ENCODE measurements around the gene ASB7.
A peak's percentile ranks its signal among the peaks of the same experiment; 100 is the strongest.
"Not testable (repeated sequence)": the region's sequence is repeated elsewhere in the genome, so short reads cannot be mapped to it uniquely, and the experiment has no call there.

The ASB7 gene, protein sequence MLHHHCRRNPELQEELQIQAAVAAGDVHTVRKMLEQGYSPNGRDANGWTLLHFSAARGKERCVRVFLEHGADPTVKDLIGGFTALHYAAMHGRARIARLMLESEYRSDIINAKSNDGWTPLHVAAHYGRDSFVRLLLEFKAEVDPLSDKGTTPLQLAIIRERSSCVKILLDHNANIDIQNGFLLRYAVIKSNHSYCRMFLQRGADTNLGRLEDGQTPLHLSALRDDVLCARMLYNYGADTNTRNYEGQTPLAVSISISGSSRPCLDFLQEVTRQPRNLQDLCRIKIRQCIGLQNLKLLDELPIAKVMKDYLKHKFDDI

DNA sequence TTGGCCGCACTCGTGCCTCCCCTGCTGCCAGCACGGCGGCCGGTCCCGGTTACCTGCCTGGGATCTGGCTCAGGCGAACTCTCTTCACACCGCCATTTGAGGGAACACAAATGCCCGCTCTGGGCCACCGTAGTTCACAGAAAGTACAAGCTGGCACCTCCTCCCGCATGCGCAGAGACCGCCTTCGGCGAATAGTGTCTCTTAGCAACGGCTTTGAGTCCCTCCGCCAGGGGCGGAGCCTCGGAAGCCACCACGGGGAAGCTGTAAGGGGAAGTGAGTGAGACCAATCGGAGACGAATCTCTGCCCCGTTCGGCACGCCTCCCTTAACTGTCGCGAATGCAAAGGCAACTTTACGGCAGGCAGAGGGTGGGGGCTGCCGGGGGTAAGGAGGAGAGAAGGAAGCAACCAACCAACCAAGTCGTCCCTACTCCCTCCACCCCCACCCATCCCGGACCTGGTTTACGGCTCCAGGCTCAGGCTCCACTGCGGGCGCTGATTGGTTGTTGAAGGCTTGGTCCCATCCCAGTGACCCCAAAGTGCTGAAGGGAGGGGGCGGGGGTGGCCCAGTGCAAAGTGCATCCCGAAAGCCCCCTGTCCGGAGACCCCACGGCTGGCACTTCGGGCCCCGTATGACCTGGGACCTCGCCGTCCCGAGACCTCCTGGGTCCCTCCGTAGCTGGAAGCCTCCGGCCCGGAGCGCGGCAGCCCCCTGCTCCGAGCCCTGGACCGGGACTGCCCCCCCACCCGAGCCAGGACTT is at the start of gene ASB7, which contains the start of gene LINS1:
TSS of gene ASB7 (plus strand) at position 526 of the 759 bp plus-strand sequence. CDS start 9,628 bp downstream, outside the sequence.
TSS of gene LINS1 (minus strand) at position 121 of the 759 bp plus-strand sequence. CDS start 21,342 bp downstream, outside the sequence.
- intact Hi-C loops (cut with DNase I) = loop anchor here (1.0 to 2.0 kb wide), 2 partner anchors 252 to 649 kb away; no protein-coding TSS in a partner anchor
- DNase-seq = peak; percentile 99 to 100 (median 100)

GRCh38 chr15:100553468-100553867 is 48.9 kb upstream of the ASB7 start:
- intact Hi-C loops (cut with DNase I) = no loop called here
- no peak for DNase-seq

GRCh38 chr15:100558771-100559254 is 43.6 kb upstream of the ASB7 start:
- peak in 3 of 10 donors; percentile 66 to 82 (median 71) for DNase-seq
- intact Hi-C loops (cut with DNase I) = no loop called here

- intact Hi-C loops (cut with DNase I) = no loop called here
- no peak for DNase-seq
Measured at GRCh38 chr15:100559330-100559729, 43.1 kb upstream of the ASB7 start.

GRCh38 chr15:100560323-100560722 is 42.1 kb upstream of the ASB7 start:
- intact Hi-C loops (cut with DNase I) = no loop called here
- no peak for DNase-seq

GRCh38 chr15:100565591-100565990 is 36.8 kb upstream of the ASB7 start:
- DNase-seq = no peak
- intact Hi-C loops (cut with DNase I) = no loop called here

DNA sequence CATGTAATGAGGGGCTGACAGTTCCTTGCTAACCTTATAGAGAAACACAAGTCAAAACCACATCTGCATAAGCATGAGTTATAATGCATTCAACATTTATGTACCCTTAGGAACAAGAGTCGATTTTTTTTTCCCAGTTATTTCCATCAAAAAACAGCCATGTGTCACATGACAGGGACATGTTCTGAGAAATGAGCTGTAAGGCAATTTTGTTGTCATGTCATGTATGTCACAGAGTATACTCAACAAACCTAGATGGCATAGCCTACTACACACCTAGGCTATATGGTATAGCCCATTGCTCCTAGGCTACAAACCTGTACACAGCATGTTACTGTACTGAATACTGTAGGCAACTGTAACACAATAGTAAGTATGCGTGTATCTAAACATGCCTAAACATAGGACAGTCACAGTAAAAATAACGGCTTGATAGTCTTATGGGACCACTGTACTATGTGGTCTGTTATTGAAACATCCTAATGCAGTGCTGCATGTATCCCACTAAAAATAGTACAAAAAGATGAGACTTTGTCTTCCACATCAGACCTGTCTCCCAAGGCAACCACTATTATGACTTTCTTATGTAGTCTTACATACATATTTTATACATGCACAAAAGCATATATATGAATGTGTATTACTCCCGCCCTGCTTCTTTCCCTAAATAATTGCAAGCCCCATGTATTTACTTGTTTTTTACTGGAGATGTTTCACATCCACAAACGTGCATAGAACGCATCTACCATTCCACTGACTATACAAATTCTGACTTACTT is 35.4 kb upstream of the ASB7 start:
- no peak for DNase-seq
- intact Hi-C loops (cut with DNase I) = no loop called here

DNA sequence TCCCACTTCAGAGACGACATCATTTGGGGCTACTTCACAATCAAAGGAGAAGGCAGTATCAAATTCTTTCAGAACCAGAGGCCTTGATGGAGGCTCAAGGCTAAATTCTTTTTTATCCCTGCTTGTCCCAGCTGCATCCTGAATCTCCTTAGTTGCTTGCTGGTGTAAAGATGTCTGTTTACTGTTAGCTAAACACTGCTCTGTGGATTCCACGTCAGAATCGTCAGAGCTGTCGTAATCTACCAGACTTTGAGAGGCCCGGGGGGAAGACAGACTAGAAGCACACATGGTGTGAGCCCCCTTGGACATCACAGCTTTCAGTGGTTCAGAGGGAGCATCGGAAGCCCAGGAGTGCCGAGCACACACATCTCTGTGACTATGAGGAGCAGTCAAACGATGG is 33.0 kb upstream of the ASB7 start:
- intact Hi-C loops (cut with DNase I) = no loop called here
- DNase-seq = no peak

GRCh38 chr15:100570275-100570674 is 32.1 kb upstream of the ASB7 start:
- no peak for DNase-seq
- intact Hi-C loops (cut with DNase I) = loop anchor here (10.0 kb wide), 1 partner anchor 635 kb away; no protein-coding TSS in a partner anchor

DNA sequence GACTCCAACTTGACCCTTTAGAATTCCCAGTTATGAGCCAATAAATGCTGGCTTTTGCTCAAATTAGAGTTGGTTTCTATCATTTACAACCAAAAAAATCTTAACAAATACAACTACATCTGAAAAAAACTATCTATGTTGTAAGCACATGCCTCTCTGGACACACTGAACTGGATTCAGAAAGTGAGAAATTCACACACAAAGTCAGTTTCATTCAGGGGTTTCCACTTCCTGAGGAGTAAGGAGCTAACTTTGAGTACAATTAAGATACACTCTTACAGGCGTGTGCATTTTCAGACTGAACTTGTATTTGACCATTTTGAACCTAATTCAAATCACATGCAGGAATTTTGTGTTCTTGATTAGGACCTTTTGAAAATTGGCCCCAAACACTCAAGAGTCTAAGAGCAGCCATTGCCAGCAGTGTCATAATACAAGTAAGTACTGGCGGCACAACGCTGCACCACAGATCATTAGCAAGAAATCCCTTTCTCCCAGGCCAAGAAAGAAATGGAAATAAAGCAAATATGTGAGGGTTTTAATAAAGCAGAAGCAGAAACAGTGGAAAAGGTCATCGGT is 31.6 kb upstream of the ASB7 start:
- intact Hi-C loops (cut with DNase I) = loop anchor here (10.0 kb wide), 1 partner anchor 636 kb away; no protein-coding TSS in a partner anchor
- DNase-seq = peak in 1 of 10 donors; percentile 47

DNA sequence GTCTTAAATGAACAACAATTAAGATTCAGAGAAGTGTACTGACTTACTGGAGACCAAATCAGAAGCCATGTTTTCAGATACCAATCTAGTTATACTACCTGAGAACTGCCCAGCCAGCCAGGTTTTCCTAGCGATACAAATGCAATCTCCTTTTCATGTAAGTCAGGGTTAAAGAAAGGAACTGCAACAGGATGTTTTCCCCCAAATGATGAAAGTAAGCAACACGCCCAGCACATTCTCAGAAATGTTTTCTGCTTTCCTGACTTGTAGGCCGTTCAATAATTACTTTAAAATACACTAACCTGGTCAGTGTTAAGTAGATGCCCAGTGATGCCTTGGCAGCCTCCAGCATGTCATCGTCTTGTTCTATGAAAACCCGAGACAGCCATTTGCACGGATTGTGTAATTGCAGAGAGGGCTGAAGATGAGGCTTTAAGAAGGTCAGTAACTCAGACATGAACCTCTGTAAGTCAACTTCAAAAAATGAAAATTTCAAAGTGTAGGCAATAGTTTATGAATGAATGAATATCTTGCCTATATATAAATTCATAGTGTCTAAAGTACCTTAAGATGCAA is 30.7 kb upstream of the ASB7 start:
- intact Hi-C loops (cut with DNase I) = loop anchor here (1.0 to 10.0 kb wide), 2 partner anchors 221 to 637 kb away; no protein-coding TSS in a partner anchor

DNA sequence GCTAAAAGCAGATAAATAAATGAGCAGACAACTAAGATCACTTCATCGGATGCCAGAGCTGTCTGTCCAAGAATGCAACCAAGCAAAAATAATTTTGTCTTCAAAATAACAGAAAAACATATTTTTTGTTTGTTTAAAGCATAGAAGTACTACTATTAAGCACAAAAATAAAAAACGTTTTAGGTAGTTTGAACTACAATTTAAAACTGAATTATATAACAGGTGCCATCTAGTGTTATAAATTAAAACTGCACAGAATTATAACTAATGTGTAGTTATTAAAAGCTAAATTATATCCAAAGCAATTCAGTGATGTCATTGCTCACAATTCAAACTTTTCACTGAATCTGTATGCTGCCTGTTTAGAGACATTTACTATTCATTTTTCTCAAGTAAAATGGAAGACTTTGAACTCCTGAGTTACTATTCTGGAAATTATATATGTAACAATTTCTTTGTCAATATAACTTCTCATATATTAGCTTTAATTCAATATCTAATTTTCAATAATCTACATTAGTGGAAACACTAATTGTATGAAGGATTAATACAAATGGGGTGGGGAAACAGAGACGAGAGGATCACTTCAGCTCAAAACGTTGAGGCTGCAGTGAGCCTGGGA is 29.9 kb upstream of the ASB7 start:
- intact Hi-C loops (cut with DNase I) = loop anchor here (1.0 to 10.0 kb wide), 2 partner anchors 222 to 638 kb away; no protein-coding TSS in a partner anchor
- no peak for DNase-seq

More for the DNA sequence above, 30.7 kb upstream of the ASB7 start:
- DNase-seq = no peak

GRCh38 chr15:100573526-100573925 is 28.9 kb upstream of the ASB7 start:
- intact Hi-C loops (cut with DNase I) = loop anchor here (10.0 kb wide), 1 partner anchor 639 kb away; no protein-coding TSS in a partner anchor
- DNase-seq = no peak

DNA sequence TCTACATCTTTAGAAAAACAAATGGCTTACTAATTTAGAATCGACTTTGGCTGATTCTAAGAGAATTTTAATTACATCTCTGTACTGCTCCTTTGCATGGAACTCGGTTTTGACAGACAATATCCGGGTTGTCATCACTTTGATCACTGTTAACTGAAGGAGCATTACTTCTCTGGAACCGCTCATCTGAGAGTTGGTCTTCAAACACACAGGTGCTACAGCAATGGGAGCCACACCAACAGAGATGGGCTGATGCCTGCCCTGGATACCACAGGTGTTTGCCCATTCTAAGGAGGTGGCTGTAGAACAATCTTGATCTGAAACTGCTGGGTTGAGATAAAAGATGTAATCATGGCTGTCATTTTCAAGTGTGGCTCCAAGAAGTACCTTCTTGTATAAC is 22.0 kb upstream of the ASB7 start:
- intact Hi-C loops (cut with DNase I) = no loop called here

GRCh38 chr15:100588638-100589242 is 13.6 kb upstream of the ASB7 start:
- no peak for DNase-seq
- intact Hi-C loops (cut with DNase I) = no loop called here

More for the DNA sequence above, 22.0 kb upstream of the ASB7 start:
- DNase-seq = no peak

- DNase-seq; intact Hi-C loops (cut with DNase I): not testable (repeated sequence)
Measured at GRCh38 chr15:100591163-100591562, 11.2 kb upstream of the ASB7 start.

- DNase-seq = no peak
- intact Hi-C loops (cut with DNase I) = no loop called here
Measured at GRCh38 chr15:100591835-100592234, 10.6 kb upstream of the ASB7 start.

- intact Hi-C loops (cut with DNase I) = no loop called here
- DNase-seq = no peak
Measured at GRCh38 chr15:100592898-100593297, 9.5 kb upstream of the ASB7 start.

DNA sequence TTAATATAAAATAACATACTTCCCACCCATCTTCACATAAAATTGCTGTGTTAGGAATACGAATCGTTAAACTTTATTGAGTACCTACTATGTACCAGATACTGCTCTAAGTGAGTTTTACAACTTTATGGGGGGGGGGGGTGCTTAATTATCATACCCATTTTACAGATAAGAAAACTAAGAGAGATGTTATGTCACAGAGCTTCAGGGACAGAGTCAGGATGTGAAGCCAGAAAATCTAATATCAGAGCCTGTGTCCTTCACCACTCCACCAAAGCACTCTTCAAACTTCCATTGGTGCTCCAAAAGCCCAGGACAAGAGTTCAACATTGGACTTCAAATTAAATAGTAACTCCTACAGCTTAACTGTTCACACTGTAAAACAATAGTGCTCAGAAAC is 9.0 kb upstream of the ASB7 start:
- intact Hi-C loops (cut with DNase I) = no loop called here
- DNase-seq = no peak

All from posterior cingulate gyrus (tissue), 11 donors.